GM12891 (cell line): ENCODE data around the gene ROR1.

Experiments used
- POLR2A ChIP-seq: IDR thresholded peaks from 2 replicates; pipeline ENCODE4 v1.6.1; 2011; ENCODE audit warnings: low read depth, low read length, control low read depth
- POLR2AphosphoS5 ChIP-seq: IDR thresholded peaks from 2 replicates; pipeline ENCODE4 v1.6.1; 2011; ENCODE audit warnings: low read depth, low read length, control low read depth
- POU2F2 ChIP-seq: IDR thresholded peaks from 2 replicates; pipeline ENCODE4 v1.6.1; 2011; ENCODE audit warnings: low read depth, mild to moderate bottlenecking, control low read depth, low read length, moderate library complexity
- SPI1 ChIP-seq: IDR thresholded peaks from 2 replicates; pipeline ENCODE4 v1.6.1; 2011; ENCODE audit warnings: low read depth, low read length, control low read depth
- TAF1 ChIP-seq: IDR thresholded peaks from 2 replicates; pipeline ENCODE4 v1.6.1; 2011; ENCODE audit warnings: low read depth, low read length, control low read depth

GRCh38 chr1:63984257-63984929, 210.6 kb downstream of the ROR1 start:
- TF ChIP-seq POLR2A (no peak), SPI1 (no peak), TAF1 (no peak), POLR2AphosphoS5 (no peak), POU2F2 (no peak)
